Tibial artery (tissue), 4 donors: ENCODE data around the gene STOML1.
A peak's percentile ranks its signal among the peaks of the same experiment; 100 is the strongest.

Source experiments
- DNase-seq, 2 donors: peaks; one replicate each; pipeline ENCODE4 v3.0.0-alpha.2; 2019
- H3K27ac ChIP-seq, 2 donors: fragments of 200-600 bp; sonication (generic) in 1 of 2; 1 replicate in 1 of 2; 2 replicates in 1 of 2; pipeline ENCODE4 v1.5.1; 2018 to 2019; ENCODE audit warnings: mild to moderate bottlenecking in 1 of 2
- H3K27me3 ChIP-seq, 2 donors: fragments of 200-600 bp; sonication (generic) in 1 of 2; one replicate each; pipeline versions ENCODE4 v1.5.1 to v1.6.0; 2016 to 2019
- H3K36me3 ChIP-seq, 3 donors: fragments of 200-600 bp; sonication (generic) in 2 of 3; one replicate each; pipeline ENCODE4 v1.5.1; 2016 to 2019; ENCODE audit warnings: mild to moderate bottlenecking in 2 of 3
- H3K4me1 ChIP-seq, 4 donors: fragments of 200-600 bp; sonication (generic) in 2 of 4; 1 replicate in 3 of 4; 2 replicates in 1 of 4; pipeline ENCODE4 v1.5.1; 2016 to 2019
- H3K4me3 ChIP-seq, 2 donors: fragments of 200-600 bp; sonication (generic) in 1 of 2; 1 replicate in 1 of 2; 2 replicates in 1 of 2; pipeline ENCODE4 v1.5.1; 2018 to 2019; ENCODE audit warnings: mild to moderate bottlenecking in 2 of 2
- H3K9me3 ChIP-seq, 3 donors: fragments of 200-600 bp; sonication (generic) in 1 of 3; one replicate each; pipeline ENCODE4 v1.5.1; 2016 to 2019
- CTCF ChIP-seq, 2 experiments: fragments of 200-600 bp in 1 of 2; fragments of 450-650 bp in 1 of 2; IDR thresholded peaks; one replicate each; pipeline ENCODE4 v1.5.1; 2017 to 2019; ENCODE audit warnings: antibody characterized with exemption in 2 of 2, mild to moderate bottlenecking in 1 of 2, moderate library complexity in 1 of 2
- intact Hi-C: fragments of 100-400 bp; cut with DNase I; formaldehyde crosslinking; loops from one replicate; pipeline ENCODE4 v1.15.0; 2023; ENCODE audit warnings: low total_unique reads

STOML1 gene

GRCh38 chr15:74038707-74039655 is 46.9 kb upstream of the STOML1 start:
- TF ChIP-seq CTCF (IDR thresholded peaks at IDR 0.05) = no peak
- Histone ChIP-seq H3K27ac (peak overlapping the region in 1 of 2 donors; percentile 56), H3K27me3 (no peaks in the 10 kb centered on the region), H3K4me1 (peaks cover 4 to 30% (median 12%) of the 10 kb centered on the region in 4 donors), H3K4me3 (no peak overlapping the region), H3K9me3 (no peaks in the 10 kb centered on the region), H3K36me3 (peaks cover 41 to 59% (median 50%) of the 10 kb centered on the region in 3 donors)
- no peak for DNase-seq
- intact Hi-C loops = no loop called here

- H3K4me3 ChIP-seq = no peak overlapping the region
- H3K9me3 ChIP-seq = no peaks in the 10 kb centered on the region
- H3K4me1 ChIP-seq = peaks cover 4 to 30% (median 12%) of the 10 kb centered on the region in 4 donors
- no peak for DNase-seq
- no peaks in the 10 kb centered on the region for H3K27me3 ChIP-seq
- H3K36me3 ChIP-seq = peaks cover 42 to 59% (median 53%) of the 10 kb centered on the region in 3 donors
- no peak overlapping the region for H3K27ac ChIP-seq
- TF ChIP-seq CTCF (IDR thresholded peaks at IDR 0.05) = no peak
- intact Hi-C loops = no loop called here
Measured at GRCh38 chr15:74037171-74038117, 45.3 kb upstream of the STOML1 start.

- TF ChIP-seq CTCF (IDR thresholded peaks at IDR 0.05) = peak; percentile 23 to 32
- Histone ChIP-seq H3K27ac (no peak overlapping the region), H3K9me3 (no peaks in the 10 kb centered on the region), H3K4me1 (peaks cover 4 to 30% (median 12%) of the 10 kb centered on the region in 4 donors), H3K27me3 (no peaks in the 10 kb centered on the region), H3K4me3 (no peak overlapping the region), H3K36me3 (peaks cover 42 to 62% (median 51%) of the 10 kb centered on the region in 3 donors)
- peak in 1 of 2 donors; percentile 46 for DNase-seq
- intact Hi-C loops = no loop called here
Measured at GRCh38 chr15:74036271-74037170, 44.4 kb upstream of the STOML1 start.

- intact Hi-C loops = loop anchor here (2.0 kb wide), 1 partner anchor 25 kb away; no protein-coding TSS in a partner anchor
- no peak overlapping the region for H3K4me3 ChIP-seq
- no peaks in the 10 kb centered on the region for H3K27me3 ChIP-seq
- no peaks in the 10 kb centered on the region for H3K9me3 ChIP-seq
- peaks cover 42 to 62% (median 51%) of the 10 kb centered on the region in 3 donors for H3K36me3 ChIP-seq
- no peak for DNase-seq
- H3K27ac ChIP-seq = no peak overlapping the region
- no peak for TF ChIP-seq CTCF (IDR thresholded peaks at IDR 0.05)
- peaks cover 2 to 21% (median 11%) of the 10 kb centered on the region in 4 donors for H3K4me1 ChIP-seq
Measured at GRCh38 chr15:74035121-74036017, 43.3 kb upstream of the STOML1 start.
